Medulla oblongata (tissue), 1 donor: Measurements from ENCODE around the gene IL2RA.
"Not testable (repeated sequence)": the region's sequence is repeated elsewhere in the genome, so short reads cannot be mapped to it uniquely, and the experiment has no call there.

Experiments used
- DNase-seq: peaks from one replicate; pipeline ENCODE4 v3.0.0-alpha.2; 2015; ENCODE audit errors: extremely low spot score

IL2RA gene

DNA sequence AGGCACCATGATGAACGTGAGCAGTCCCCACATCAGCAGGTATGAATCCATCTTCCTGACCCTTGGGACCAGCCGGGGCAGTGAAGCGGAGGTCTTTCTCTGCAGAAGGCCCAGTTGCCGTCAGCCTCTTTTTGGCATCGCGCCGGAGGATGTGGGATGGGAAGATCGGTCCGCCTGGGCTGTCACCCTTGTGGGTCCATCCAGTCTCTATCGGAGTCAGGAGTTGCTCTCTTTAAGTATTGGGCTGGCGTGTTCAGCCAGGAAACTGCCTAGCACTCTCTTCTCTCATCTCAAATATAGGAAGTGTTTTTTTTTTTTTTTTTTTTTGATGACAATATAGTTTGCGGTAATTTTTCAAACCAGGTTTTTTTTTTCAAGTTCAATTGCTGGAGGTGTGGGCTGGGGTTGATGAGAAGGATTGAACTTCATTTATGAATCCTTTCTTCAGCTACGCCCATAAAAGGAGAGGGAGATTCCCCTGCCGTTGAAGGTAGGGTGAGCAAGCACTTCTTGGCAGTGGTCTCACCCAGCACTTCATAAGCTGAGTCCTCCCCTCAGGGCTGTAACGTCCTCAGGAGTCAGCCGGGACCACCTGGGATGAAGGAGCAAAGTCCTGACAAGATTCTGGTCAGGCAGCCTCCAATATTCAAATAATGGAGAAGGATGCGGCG lies at the start of gene IL2RA:
IL2RA (minus strand) TSS at position 267 of the 671 bp plus-strand sequence; CDS start at position 51, 216 bp downstream.
- DNase-seq = no peak

- no peak for DNase-seq
Observed at GRCh38 chr10:6110136-6110535, 48.0 kb upstream of the IL2RA start.

- no peak for DNase-seq
Observed at GRCh38 chr10:6109444-6109775, 47.2 kb upstream of the IL2RA start.

DNA sequence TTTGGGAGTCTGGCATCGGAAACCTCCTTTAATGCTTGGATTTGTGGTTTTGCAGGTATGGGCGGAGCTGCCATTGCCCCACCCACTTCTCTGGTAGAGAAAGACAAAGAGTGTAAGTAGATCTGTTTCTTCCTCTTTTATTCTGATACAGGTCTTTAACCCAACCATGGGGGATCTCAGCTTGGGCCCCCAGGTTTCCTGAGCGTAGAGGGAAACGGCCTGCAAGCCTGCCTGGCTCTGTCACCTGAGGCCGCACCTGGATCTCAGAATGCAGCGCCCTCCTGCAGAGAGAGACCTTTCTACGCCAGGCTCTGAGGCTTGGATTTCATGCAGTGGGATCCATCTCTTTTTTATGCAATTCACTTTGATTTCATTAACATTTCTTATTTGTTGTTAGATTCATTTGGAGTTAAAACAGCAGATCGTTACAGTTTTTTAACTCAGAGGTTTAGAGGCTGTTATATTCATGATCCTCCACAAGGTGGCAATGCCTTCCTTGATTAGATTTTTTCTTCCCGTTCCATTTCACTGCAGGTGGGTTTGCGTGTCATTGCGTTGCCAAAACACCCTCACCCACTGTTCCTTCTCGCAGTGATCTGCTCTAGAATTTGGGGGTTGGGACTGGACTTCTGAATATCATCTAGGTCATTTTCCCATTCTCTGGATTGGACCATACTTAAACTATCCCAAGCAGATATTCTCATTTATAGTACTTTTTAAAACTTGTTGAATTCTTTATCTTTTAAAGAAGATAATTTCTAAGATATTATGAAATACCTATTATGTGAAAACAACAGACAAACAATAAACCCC lies 46.7 kb upstream of the IL2RA start:
- peak; percentile 70 for DNase-seq

GRCh38 chr10:6108072-6108471 lies 45.9 kb upstream of the IL2RA start:
- no peak for DNase-seq

DNA sequence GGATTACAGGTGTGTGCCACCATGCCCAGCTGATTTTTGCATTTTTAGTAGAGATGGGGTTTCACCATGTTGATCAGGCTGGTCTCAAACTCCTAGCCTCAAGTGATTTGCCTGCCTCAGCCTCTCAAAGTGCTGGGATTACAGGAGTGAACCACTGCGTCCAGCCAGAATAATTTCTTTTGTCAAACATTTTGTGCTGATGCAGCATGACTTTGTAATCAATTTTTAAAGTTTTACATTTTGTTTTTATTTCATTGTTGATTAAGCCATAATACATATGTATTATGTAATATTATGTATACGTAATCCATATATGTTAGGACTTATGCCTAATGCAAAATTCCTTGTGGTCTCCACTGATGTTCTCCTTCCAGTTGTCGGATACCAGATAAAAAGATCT lies 45.4 kb upstream of the IL2RA start:
- DNase-seq = not testable (repeated sequence)

DNA sequence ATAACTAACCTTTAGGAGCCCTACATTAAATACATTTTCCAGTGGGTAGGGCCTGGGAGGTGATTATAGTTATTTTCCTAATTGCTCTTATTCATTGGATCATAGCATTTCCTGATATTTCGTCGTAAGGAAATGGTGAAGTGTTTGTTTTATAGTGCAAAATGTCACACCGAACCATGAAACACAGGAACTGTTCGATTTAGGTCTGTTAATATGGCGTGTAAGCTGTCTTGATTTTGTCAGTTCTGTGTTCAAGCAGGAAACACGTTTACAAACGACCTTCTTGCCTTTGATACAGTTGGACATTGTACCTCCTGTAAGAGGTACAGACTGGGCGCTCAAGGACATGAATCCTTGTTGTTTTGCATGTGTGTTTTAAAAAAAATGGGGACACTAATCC lies 41.4 kb upstream of the IL2RA start:
- no peak for DNase-seq

DNA sequence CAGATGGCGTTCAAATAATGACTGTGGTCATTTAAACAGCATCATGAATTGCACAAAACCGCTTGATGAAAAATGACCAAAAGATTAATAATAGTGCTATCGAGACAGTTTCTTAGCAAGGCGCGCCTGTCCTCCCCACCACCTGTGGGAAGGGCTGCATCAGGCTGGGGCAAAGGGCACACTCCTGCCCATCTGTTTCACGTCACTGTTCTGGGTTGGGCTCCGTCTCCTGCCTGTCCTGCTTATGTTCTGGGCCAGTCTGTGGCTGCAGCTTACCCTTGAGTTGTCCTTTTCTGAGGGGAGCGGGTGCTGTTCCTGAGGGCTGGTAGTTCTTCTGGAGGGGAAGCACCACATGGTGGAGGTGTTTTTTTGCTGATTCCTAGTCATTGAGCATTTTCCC lies 40.0 kb upstream of the IL2RA start:
- DNase-seq = no peak

- DNase-seq = no peak
Observed at GRCh38 chr10:6101181-6101580, 39.0 kb upstream of the IL2RA start.

DNA sequence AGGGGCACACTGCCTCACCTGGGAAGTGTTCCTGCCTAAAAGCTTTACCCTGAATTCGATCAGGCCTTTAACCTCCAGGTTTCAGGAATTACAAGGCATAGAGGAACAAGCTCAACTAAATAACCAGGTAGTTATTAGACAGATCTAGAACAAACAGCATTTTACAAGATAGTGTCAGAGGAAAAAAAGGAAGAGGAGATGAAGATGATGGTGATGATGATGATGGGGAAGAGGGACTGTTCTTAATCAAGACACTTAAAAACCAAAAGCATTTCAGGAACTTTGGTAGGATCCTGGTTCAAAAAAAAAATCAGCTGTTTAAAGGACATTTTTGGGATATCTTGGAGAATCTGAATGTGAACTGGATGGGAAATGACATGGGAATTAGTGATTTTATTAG lies 38.2 kb upstream of the IL2RA start:
- DNase-seq = no peak

DNA sequence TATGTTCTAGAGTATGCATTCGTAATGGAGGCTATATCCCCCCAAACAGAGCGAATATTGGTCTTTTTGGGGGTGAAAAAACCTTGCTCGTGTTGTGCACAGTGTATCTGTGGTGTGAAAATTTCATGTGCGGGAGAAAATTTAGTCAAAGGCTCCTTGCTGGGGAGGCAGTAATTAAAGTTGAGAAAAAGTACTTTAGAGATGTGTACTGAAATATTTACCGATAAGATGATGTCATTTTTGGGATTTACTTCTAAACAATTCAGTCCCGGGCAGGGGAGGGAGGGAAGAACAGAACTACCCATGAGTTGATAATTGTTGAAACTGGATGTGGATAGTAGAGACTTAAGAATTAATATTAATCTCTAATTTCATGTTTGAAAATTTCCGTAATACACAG lies 36.0 kb upstream of the IL2RA start:
- DNase-seq = no peak

GRCh38 chr10:6097063-6097462 lies 34.9 kb upstream of the IL2RA start:
- DNase-seq = no peak

- no peak for DNase-seq
Observed at GRCh38 chr10:6095810-6096570, 33.8 kb upstream of the IL2RA start.

DNA sequence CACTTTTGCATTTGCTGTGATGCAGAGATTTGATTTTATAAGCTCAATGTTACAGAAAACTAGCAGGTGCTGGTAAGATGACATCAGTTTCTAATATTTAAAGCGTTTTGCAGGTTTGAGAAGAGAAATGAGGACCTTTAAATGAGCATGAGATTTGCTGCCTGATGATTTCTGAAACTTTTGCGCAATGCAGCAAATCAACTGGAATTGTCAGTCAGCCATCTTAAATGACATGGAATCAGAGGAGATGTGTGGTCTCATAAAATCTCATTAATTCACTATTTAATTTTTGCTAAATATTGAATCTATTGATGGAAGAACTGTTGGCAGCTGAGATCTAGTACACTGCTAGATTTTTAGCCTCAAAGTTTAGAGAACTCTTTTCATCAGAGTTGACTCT lies 30.6 kb upstream of the IL2RA start:
- no peak for DNase-seq

DNA sequence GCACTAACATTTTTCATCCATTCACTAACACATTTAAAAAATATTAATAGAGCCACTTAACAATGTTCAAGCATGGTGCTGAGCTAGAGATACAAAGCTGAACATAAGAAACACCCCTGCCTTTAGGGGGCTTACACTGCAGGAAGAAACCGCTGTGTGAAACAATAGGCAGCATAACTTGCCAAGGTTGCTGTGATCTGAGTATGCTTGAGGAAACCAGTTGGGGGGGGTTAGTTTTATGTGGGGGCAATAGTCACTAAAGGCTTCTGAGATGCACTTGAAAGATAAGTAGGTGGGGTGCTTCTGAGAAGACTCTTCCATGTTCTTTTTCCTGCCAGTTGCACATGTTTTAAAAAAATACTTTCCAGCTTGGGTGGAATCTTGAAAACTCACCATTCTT lies 29.5 kb upstream of the IL2RA start:
- no peak for DNase-seq

DNA sequence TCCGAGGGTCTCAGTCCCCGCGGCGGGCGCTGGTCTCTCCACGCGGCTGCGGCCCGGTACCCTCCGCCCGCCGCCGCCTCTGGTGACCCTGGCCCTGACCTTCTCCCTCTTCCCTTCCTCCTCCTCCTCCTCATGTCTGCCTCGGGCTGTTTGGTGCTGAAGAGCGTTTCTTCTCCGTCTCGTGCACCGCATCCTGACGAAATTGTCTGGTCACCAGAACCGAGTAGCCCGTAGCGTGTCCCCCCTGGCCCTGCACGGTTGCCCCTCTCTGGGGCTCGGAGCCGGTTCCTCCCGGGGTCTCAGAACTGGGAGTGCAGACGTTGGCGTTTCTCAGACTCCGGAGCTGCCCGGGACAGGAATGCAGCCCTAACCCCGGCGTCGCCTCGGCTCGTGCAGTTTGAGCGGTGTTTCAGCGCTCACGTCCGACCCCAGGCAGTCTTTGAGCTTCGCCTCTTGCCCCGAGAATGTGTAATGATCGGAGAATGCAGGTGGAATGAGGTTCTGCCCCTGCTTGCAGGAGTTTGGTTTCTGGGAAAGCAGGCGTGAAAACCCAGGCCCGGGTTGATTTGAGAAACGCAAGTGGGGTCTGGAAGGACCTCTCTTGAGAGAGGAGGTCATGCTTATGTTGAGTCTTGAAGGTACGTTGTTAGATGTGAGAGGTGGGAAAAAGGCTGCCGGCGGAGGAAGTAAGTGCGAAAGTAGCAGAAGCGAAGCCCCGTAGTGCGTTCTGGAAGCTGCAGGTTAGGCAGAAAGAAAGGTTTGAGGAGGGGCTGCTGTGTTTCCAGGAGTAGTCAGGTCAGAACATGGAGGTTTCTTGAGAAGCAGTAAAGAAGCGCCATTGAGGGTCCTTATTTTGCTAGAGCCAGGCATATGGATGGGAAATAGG lies 27.4 kb upstream of the IL2RA start:
- DNase-seq = no peak

GRCh38 chr10:6088721-6089333 lies 26.7 kb upstream of the IL2RA start, which contains the start of gene RBM17:
TSS of gene RBM17 (plus strand) at chr10:6089034. CDS start at chr10:6097066, 8,032 bp downstream.
- DNase-seq = peak; percentile 98

GRCh38 chr10:6086375-6087233 lies 24.4 kb upstream of the IL2RA start:
- peak; percentile 97 for DNase-seq

- DNase-seq = no peak
Observed at GRCh38 chr10:6083523-6084475, 21.6 kb upstream of the IL2RA start.
